Measurements from ENCODE around the gene PLEKHA8. TPM values are rescaled to one million over a fixed set of nuclear protein-coding genes. Genes with fewer than 3 reads are reported as not detected.

The PLEKHA8 gene
- total RNA-seq, 2 experiments from 2014 or later: 11.0 to 31.7 TPM

- no peaks in the 10 kb centered on the region for H4K20me1 ChIP-seq (ENCODE audit: insufficient read depth, low read length)
- POLR2A ChIA-PET: no interaction called here
Observed at GRCh38 chr7:30166155-30166840, 138.1 kb downstream of the PLEKHA8 start.

GRCh38 chr7:30166841-30167235 is 138.6 kb downstream of the PLEKHA8 start:
- no peaks in the 10 kb centered on the region for H3K79me2 ChIP-seq (ENCODE audit: insufficient read depth, low read depth, low read length)
- H2AFZ ChIP-seq (ENCODE audit: low read length): no peak overlapping the region
- no peak overlapping the region for H3K4me2 ChIP-seq (ENCODE audit: low read length)
- H3K4me3 ChIP-seq (ENCODE audit: low read depth, low read length, poor library complexity, severe bottlenecking): no peak overlapping the region
- H3K4me1 ChIP-seq (ENCODE audit: insufficient read depth, low read length, poor library complexity, severe bottlenecking): peaks cover 29% of the 10 kb centered on the region
- TF ChIP-seq EZH2phosphoT487 (IDR thresholded peaks at IDR 0.05; ENCODE audit: borderline replicate concordance, low read depth, low read length): no peak
- TF ChIP-seq CTCF (conservative IDR thresholded peaks at IDR 0.05; ENCODE audit: low read length): no peak
- H3K36me3 ChIP-seq (ENCODE audit: insufficient read depth, low read length): no peaks in the 10 kb centered on the region
- BruUV-seq (replicated peaks): no TSS peak
- no peaks in the 10 kb centered on the region for H4K20me1 ChIP-seq (ENCODE audit: insufficient read depth, low read length)
- CTCF ChIA-PET (ENCODE audit: unreplicated experiment): no interaction called here
- intact Hi-C loops (cut with micrococcal nuclease; ENCODE audit: unreplicated experiment): no loop called here
- H3K9me2 ChIP-seq (ENCODE audit: insufficient read depth, low read length): no peaks in the 10 kb centered on the region
- no peaks in the 10 kb centered on the region for H3K9me3 ChIP-seq (ENCODE audit: low read length)
- no peak overlapping the region for H3K27ac ChIP-seq (ENCODE audit: low read depth, low read length, poor library complexity, severe bottlenecking)
- DNase-seq (ENCODE audit: low spot score): no peak
- POLR2A ChIA-PET: no interaction called here

More at GRCh38 chr7:30166155-30166840, 138.1 kb downstream of the PLEKHA8 start:
- H3K9me2 ChIP-seq (ENCODE audit: insufficient read depth, low read length): no peaks in the 10 kb centered on the region
- CTCF ChIA-PET (ENCODE audit: unreplicated experiment): no interaction called here
- BruUV-seq (replicated peaks): no TSS peak
- no peak overlapping the region for H3K4me2 ChIP-seq (ENCODE audit: low read length)
- H3K79me2 ChIP-seq (ENCODE audit: insufficient read depth, low read depth, low read length): no peaks in the 10 kb centered on the region
- no peak overlapping the region for H3K27ac ChIP-seq (ENCODE audit: low read depth, low read length, poor library complexity, severe bottlenecking)
- intact Hi-C loops (cut with micrococcal nuclease; ENCODE audit: unreplicated experiment): no loop called here
- no peaks in the 10 kb centered on the region for H3K36me3 ChIP-seq (ENCODE audit: insufficient read depth, low read length)
- H3K9me3 ChIP-seq (ENCODE audit: low read length): no peaks in the 10 kb centered on the region
- H2AFZ ChIP-seq (ENCODE audit: low read length): no peak overlapping the region
- H3K4me1 ChIP-seq (ENCODE audit: insufficient read depth, low read length, poor library complexity, severe bottlenecking): peaks cover 29% of the 10 kb centered on the region
- no peak overlapping the region for H3K4me3 ChIP-seq (ENCODE audit: low read depth, low read length, poor library complexity, severe bottlenecking)
- TF ChIP-seq CTCF (conservative IDR thresholded peaks at IDR 0.05; ENCODE audit: low read length) (no peak), EZH2phosphoT487 (IDR thresholded peaks at IDR 0.05; ENCODE audit: borderline replicate concordance, low read depth, low read length) (no peak)
- no peak for DNase-seq (ENCODE audit: low spot score)

GRCh38 chr7:30167901-30168300 is 139.7 kb downstream of the PLEKHA8 start:
- H3K4me3 ChIP-seq (ENCODE audit: low read depth, low read length, poor library complexity, severe bottlenecking): no peak overlapping the region
- H3K9me3 ChIP-seq (ENCODE audit: low read length): no peaks in the 10 kb centered on the region
- intact Hi-C loops (cut with micrococcal nuclease; ENCODE audit: unreplicated experiment): no loop called here
- H3K36me3 ChIP-seq (ENCODE audit: insufficient read depth, low read length): no peaks in the 10 kb centered on the region
- H3K27ac ChIP-seq (ENCODE audit: low read depth, low read length, poor library complexity, severe bottlenecking): no peak overlapping the region
- DNase-seq (ENCODE audit: low spot score): no peak
- no peak overlapping the region for H3K4me2 ChIP-seq (ENCODE audit: low read length)
- TF ChIP-seq EZH2phosphoT487 (IDR thresholded peaks at IDR 0.05; ENCODE audit: borderline replicate concordance, low read depth, low read length) (no peak), CTCF (conservative IDR thresholded peaks at IDR 0.05; ENCODE audit: low read length) (no peak)
- no peaks in the 10 kb centered on the region for H3K9me2 ChIP-seq (ENCODE audit: insufficient read depth, low read length)
- H3K79me2 ChIP-seq (ENCODE audit: insufficient read depth, low read depth, low read length): no peaks in the 10 kb centered on the region
- H2AFZ ChIP-seq (ENCODE audit: low read length): no peak overlapping the region
- peaks cover 19% of the 10 kb centered on the region for H3K4me1 ChIP-seq (ENCODE audit: insufficient read depth, low read length, poor library complexity, severe bottlenecking)
- CTCF ChIA-PET (ENCODE audit: unreplicated experiment): no interaction called here
- POLR2A ChIA-PET: interaction anchor here (0.8 kb wide), 1 partner anchor 12 kb away, joined by 3 read pairs; no protein-coding TSS in a partner anchor
- BruUV-seq (replicated peaks): no TSS peak
- no peaks in the 10 kb centered on the region for H4K20me1 ChIP-seq (ENCODE audit: insufficient read depth, low read length)
